IPS DF 6.9 (cell line): ENCODE data around the gene ABCE1.

ENCODE experiments used
- DNase-seq: peaks from one replicate; pipeline ENCODE4 v3.0.0-alpha.2; 2013; ENCODE audit warnings: low read depth, low spot score
- H3K27ac ChIP-seq: one replicate; pipeline ENCODE4 v1.5.1; 2013; ENCODE audit warnings: low read length, control low read depth
- H3K27me3 ChIP-seq: 2 replicates; pipeline ENCODE4 v1.6.1; 2013; ENCODE audit warnings: mild to moderate bottlenecking, low read length; ENCODE audit not compliant: control insufficient read depth, insufficient read depth
- H3K36me3 ChIP-seq: 2 replicates; pipeline ENCODE4 v1.6.1; 2013; ENCODE audit warnings: low read length; ENCODE audit not compliant: control insufficient read depth, insufficient read depth
- H3K4me1 ChIP-seq: 2 replicates; pipeline ENCODE4 v1.6.1; 2013; ENCODE audit warnings: low read length; ENCODE audit not compliant: control insufficient read depth, insufficient read depth
- H3K4me3 ChIP-seq: 2 replicates; pipeline ENCODE4 v1.5.1; 2013; ENCODE audit warnings: mild to moderate bottlenecking, low read length
- H3K9me3 ChIP-seq: 2 replicates; pipeline ENCODE4 v1.6.1; 2013; ENCODE audit warnings: low read length, inconsistent platforms; ENCODE audit not compliant: control insufficient read depth, insufficient read depth
- WGBS: extraction: QIAGEN DNeasy Blood & Tissue Kit; methylation state at CpG from one replicate; pipeline ENCODE4 v1.1.7; 2013; ENCODE audit warnings: mixed read lengths, missing lambda C conversion rate; ENCODE audit not compliant: insufficient read length, insufficient coverage; 5-methylcytosine and 5-hydroxymethylcytosine counted together

The ABCE1 gene

DNA sequence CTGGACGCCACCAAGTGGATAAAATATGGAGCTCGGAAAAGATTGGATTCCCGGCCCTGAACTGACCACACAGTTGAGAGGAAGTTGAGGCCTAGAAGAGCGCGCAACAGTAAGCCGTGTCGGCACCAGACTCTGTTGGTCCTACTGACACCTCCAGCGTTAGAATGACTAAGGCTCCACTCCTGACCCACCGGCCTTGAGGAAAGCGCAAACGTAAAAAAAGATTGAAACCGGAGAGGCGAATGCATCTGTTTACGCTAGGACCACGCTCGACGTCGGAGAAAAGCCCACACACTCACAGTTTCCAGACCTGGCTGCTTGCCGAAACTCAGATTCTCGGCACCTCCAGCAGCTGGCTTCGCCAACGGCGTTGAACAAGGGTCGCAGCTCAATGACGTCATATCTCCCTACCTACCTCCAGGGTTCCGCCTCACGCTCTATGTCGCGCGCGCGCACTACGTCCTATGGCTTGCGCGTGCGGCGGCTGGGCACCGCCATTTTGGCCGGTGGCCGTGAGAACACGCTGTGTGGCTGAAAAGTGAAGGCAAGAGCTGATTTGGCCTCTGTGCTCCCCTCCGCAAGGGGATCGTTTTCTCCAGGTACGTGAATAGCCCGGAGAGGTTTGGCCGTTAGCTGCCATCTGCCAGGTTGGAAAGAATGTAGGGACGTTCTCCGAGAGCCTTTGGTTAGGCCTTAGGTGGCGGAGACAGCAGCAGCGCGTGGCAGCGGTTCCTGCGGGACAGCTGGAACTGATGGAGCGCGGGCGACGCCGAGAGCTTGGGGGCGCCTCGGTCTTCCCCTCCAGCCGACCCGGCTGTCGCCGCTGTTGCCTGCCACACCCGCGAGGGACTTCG lies at the start of gene ABCE1, which contains the start of gene ANAPC10:
TSS of gene ABCE1 (plus strand) at position 491 of the 854 bp plus-strand sequence. CDS start 6,102 bp downstream, outside the sequence.
TSS of gene ANAPC10 (minus strand) at position 376 of the 854 bp plus-strand sequence. CDS start 2,097 bp downstream, outside the sequence.
- no peaks in the 10 kb centered on the region for H3K27me3 ChIP-seq
- no peak within 1 kb of the TSS for H3K27ac ChIP-seq
- H3K9me3 ChIP-seq = no peaks in the 10 kb centered on the region
- no peaks in the 10 kb centered on the region for H3K4me1 ChIP-seq
- DNase-seq = peak; percentile 96
- H3K4me3 ChIP-seq = peak within 1 kb of the TSS; percentile 90
- WGBS = no CpG with 5 or more reads among the region's 67 CpGs
- peaks cover 3% of the 10 kb centered on the region; the same call in 1 of the 2 replicates for H3K36me3 ChIP-seq

DNA sequence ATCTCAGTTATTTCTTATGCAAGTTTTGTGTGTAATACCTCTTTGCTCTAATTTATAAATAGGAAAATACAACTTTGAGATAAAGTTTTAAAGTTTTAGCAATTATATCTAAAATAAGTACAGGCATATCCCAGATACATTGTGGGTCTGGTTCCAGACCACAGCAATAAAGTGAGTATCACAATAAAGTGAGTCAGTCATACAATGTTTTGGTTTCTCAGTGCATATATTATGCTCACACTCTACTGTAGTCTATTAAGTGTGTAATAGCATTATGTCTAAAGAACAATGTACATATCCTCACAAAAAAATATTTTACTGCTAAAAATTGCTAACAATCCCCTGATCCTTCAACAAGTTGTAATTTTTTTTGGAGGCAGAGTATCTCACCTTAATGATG lies 49.3 kb upstream of the ABCE1 start:
- DNase-seq = no peak
- H3K4me1 ChIP-seq = no peaks in the 10 kb centered on the region
- H3K9me3 ChIP-seq = no peaks in the 10 kb centered on the region
- no peaks in the 10 kb centered on the region for H3K36me3 ChIP-seq
- no peak overlapping the region for H3K27ac ChIP-seq
- no peaks in the 10 kb centered on the region for H3K27me3 ChIP-seq
- H3K4me3 ChIP-seq = no peak overlapping the region

DNA sequence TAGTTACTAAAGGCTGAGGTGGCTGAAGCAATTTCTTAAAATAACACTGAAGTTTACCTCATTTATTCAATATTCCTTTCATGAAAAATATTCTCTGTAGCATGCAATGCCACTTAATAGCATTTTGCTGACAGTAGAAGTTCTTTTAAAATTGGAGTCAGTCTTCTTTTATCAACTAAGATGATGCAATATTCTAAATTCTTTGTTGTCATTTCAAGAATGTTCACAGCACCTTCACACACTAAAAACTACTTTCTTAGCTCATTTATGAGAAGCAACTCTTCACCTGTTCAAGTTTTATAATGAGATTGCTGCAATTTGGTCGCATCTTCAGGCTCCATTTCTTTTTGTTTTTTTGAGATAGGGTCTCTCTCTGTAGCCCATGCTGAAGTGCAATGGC lies 48.9 kb upstream of the ABCE1 start:
- WGBS = no CpG with 5 or more reads among the region's 1 CpG

DNA sequence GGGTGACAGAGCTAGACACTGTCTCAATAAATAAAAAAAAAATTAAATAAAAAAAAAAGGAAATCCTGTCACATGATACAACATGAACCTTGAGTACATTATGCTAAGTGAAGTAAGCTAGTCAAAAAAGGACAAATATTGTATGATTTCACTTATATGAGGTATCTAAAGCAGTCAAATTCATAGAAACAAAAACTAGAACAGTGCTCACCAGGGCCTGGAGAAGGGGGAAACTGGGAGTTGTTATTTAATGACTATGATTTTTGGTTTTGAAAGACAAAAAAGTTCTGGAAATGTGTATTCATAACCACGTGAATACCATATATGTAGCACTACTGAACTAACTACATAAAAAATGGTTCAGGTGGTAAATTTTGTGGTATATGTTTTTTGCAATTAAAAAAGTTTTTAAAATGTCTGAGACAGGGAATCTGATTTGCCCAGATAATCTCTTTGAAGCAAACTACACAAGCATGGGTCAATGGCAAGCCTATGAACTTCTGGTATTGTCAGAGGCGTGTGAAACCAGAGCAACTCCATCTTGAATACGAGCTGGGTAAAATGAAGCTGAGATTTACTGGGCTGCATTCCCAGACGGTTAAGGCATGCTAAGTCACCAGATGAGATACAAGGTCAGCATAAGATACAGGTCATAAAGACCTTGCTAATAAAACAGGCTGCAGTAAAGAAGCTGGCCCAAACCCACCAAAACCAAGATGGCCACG lies 42.4 kb upstream of the ABCE1 start:
- H3K9me3 ChIP-seq = no peaks in the 10 kb centered on the region
- H3K4me3 ChIP-seq = no peak overlapping the region
- no peak overlapping the region for H3K27ac ChIP-seq
- no peaks in the 10 kb centered on the region for H3K27me3 ChIP-seq
- no CpG with 5 or more reads among the region's 5 CpGs for WGBS
- no peak for DNase-seq
- no peaks in the 10 kb centered on the region for H3K4me1 ChIP-seq
- H3K36me3 ChIP-seq = no peaks in the 10 kb centered on the region

More for the DNA sequence above, 48.9 kb upstream of the ABCE1 start:
- Histone ChIP-seq H3K4me3 (no peak overlapping the region), H3K9me3 (no peaks in the 10 kb centered on the region), H3K4me1 (no peaks in the 10 kb centered on the region), H3K27ac (no peak overlapping the region), H3K27me3 (no peaks in the 10 kb centered on the region), H3K36me3 (no peaks in the 10 kb centered on the region)
- no peak for DNase-seq

DNA sequence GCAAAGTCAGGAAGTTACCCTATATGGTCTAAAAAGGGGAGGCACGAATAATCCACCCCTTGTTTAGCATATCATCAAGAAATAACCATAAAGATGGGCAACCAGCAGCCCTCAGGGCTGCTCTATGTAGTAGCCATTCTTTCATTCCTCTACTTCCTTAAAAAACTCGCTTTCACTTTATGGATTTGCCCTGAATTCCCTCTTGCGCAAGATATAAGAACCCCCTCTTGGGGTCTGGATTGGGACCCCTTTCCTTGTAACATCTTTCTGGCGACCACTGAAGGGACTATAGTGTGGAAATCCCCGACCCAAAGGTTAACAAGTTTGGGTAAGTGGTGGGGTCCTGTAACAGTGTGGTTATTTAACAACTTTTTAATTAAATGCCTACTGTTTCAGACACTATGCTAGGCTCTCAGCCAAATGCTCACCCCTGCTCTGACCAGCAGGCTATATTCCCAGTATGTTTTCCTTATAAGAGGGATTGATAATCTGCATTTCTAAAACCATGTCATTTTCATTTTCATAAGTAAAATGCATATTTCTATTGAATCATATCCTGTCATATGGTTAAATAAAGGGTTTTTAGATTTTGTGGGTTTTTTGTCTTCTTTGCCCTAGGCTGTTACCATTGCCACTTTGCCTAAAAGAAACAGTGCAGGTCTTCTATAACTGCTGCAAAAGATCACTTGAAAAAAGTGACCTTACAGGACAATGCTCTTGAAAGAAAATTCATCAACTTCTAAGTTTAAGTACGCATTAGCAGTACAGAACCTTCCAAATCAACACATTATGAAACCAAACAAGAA lies 41.6 kb upstream of the ABCE1 start:
- WGBS = no CpG with 5 or more reads among the region's 6 CpGs
- DNase-seq = no peak
- no peak overlapping the region for H3K27ac ChIP-seq
- no peaks in the 10 kb centered on the region for H3K4me1 ChIP-seq
- H3K27me3 ChIP-seq = no peaks in the 10 kb centered on the region
- no peaks in the 10 kb centered on the region for H3K9me3 ChIP-seq
- H3K36me3 ChIP-seq = no peaks in the 10 kb centered on the region
- no peak overlapping the region for H3K4me3 ChIP-seq

DNA sequence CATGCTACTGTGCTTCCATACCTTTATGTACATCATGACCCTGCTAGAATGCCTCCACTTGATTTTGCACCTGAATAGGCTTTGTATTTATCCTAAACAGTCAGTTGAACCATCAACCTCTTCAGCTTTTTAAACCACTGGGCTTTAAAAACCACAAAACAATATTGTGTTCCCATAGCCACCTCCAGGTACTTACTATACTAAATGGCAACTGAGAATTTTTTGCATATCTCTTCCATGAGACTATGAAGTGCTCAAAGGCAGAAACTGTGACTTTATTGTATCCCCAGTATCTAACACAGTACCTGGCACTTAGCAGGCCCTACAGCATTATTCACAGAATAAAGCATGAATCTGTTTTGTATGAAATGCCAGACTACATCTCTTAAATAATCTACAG lies 39.9 kb upstream of the ABCE1 start:
- H3K36me3 ChIP-seq = no peaks in the 10 kb centered on the region
- no peak for DNase-seq
- H3K27ac ChIP-seq = no peak overlapping the region
- no peaks in the 10 kb centered on the region for H3K9me3 ChIP-seq
- H3K27me3 ChIP-seq = no peaks in the 10 kb centered on the region
- H3K4me3 ChIP-seq = no peak overlapping the region
- H3K4me1 ChIP-seq = no peaks in the 10 kb centered on the region

DNA sequence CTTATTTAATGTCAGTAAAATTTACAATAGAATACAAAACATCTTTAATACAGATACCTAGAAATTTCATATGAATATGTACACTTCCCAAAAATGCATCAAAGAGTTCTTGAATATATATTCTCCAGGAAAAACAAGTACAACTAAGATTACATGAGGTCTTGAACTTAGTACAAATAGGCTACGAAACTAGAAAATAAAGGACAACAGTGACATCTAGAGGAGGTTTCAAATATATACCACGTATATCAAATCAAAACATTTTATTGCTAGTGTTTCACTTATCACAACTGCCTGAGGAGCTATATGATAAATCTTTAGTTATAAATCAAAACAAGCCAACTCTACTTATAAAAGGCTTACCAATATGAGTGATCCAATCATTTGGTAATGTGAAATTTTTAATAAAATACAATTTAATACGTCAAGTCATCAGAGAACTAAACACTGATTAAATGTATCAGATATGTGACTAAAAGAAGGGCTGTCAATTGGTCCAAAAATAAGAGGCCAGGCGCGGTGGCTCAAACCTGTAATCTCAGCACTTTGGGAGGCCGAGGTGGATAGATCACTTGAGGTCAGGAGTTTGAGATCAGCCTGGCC lies 36.7 kb upstream of the ABCE1 start:
- no peak overlapping the region for H3K4me3 ChIP-seq
- no peaks in the 10 kb centered on the region for H3K9me3 ChIP-seq
- H3K4me1 ChIP-seq = no peaks in the 10 kb centered on the region
- no peak overlapping the region for H3K27ac ChIP-seq
- no peak for DNase-seq
- H3K27me3 ChIP-seq = no peaks in the 10 kb centered on the region
- WGBS = no CpG with 5 or more reads among the region's 6 CpGs
- H3K36me3 ChIP-seq = no peaks in the 10 kb centered on the region

DNA sequence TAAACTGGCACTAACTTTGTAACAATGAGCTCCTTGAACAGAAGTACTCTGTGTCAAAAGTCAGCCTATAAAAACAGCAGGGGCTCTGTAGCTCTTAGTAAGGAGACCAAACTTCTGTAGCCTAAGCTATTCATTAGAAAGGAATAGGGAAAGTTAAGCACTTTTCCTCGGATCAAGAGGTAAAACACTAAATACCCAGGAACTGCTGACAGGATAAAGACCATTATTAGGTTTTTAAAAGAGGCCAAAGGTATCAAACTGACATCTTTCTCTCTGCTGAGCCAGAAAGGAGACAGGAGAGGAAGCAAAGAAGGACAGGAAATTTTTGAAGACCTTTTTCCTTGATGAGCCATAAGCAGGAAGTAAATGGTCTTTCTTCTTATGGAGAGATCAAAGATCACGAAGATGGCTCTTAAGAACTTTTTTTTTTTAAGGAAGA lies 32.0 kb upstream of the ABCE1 start:
- DNase-seq = no peak
- Histone ChIP-seq H3K4me3 (no peak overlapping the region), H3K27ac (no peak overlapping the region), H3K27me3 (no peaks in the 10 kb centered on the region), H3K4me1 (no peaks in the 10 kb centered on the region), H3K36me3 (no peaks in the 10 kb centered on the region), H3K9me3 (no peaks in the 10 kb centered on the region)
- WGBS = no CpG with 5 or more reads among the region's 2 CpGs

DNA sequence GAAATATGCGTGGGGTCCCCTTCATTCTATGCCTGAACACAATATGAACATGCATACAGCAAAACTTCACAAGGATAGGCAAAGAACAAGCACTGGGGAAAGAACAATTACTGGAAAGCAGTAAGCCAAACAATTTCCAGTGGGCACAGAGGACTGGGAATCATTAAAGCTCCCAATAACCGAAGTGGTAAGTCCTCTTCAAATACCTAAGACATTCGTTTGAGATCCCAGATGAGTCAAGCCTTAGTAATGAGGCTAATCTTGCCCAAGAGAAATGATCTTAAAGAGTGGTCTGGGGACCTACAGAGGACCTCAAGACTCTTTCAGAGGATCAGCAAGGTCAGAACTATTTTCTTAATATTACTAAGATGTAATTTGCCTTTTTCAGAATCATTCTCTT lies 28.8 kb upstream of the ABCE1 start:
- H3K9me3 ChIP-seq = no peaks in the 10 kb centered on the region
- no peak overlapping the region for H3K27ac ChIP-seq
- H3K36me3 ChIP-seq = no peaks in the 10 kb centered on the region
- no peaks in the 10 kb centered on the region for H3K27me3 ChIP-seq
- DNase-seq = no peak
- no peaks in the 10 kb centered on the region for H3K4me1 ChIP-seq
- H3K4me3 ChIP-seq = no peak overlapping the region
- WGBS = no CpG with 5 or more reads among the region's 3 CpGs

DNA sequence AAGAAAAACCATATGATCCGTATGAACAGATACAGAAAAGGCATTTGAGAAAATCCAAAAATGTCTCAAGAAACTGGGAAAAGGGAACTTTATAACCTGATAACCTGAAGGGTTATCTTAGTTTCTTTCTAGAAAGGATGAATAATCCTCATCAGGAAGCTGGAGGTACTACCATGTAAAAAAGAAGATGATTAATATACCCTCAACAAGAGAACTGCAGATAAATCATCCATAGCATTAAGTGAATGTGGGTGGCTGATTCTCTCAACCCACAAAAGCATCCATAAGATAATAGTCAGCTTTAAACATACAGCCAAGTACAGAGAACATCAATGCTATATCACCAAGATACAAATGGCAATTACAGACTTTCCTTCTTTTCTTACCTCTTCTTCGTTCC lies 26.6 kb upstream of the ABCE1 start:
- Histone ChIP-seq H3K4me3 (no peak overlapping the region), H3K27ac (no peak overlapping the region), H3K27me3 (no peaks in the 10 kb centered on the region), H3K9me3 (no peaks in the 10 kb centered on the region), H3K4me1 (no peaks in the 10 kb centered on the region), H3K36me3 (no peaks in the 10 kb centered on the region)
- no peak for DNase-seq
- WGBS = no CpG with 5 or more reads among the region's 2 CpGs
